GM12878 (cell line): ENCODE results near the gene IRF2BPL. TPM values are rescaled to one million over a fixed set of nuclear protein-coding genes. Genes with fewer than 3 reads are reported as not detected.

Source experiments
- ATAC-seq: fragments of 200-7000 bp; cut with Tn5 transposase; 3 replicates; pipeline ENCODE4 v1.9.1; 2020; ENCODE audit warnings: mild to moderate bottlenecking, moderate library complexity
- BruUV-seq: library from RNA; stranded (reverse); fragments of 400-500 nt; replicated peaks from 2 replicates; lab custom pipeline; 2021; lab: Mats Ljungman, UMichigan
- CTCF ChIA-PET: fragments of 300-600 bp; sonication (Branson Sonifier 250); formaldehyde crosslinking; extraction: SDS; loops from one replicate; lab custom pipeline; 2021; ENCODE audit warnings: inconsistent platforms; lab: Yijun Ruan, JAX
- POLR2A ChIA-PET: fragments of 350-600 bp; formaldehyde crosslinking; extraction: SDS; loops from one replicate; lab custom pipeline; 2021; ENCODE audit warnings: inconsistent platforms; lab: Charles Lee
- RAD21 ChIA-PET: fragments of 300-600 bp; sonication (Branson Sonifier 250); formaldehyde crosslinking; loops from one replicate; lab custom pipeline; 2023; ENCODE audit warnings: antibody characterized with exemption; ENCODE audit not compliant: unreplicated experiment; lab: Charles Lee
- SMC1A ChIA-PET: fragments of 300-600 bp; sonication (Branson Sonifier 250); formaldehyde crosslinking; loops from one replicate; lab custom pipeline; 2023; ENCODE audit not compliant: unreplicated experiment, uncharacterized antibody; lab: Charles Lee
- DNase-seq: peaks from one replicate; pipeline ENCODE4 v3.0.0-alpha.2; 2011; ENCODE audit warnings: low read depth, low spot score
- FAIRE-seq: peaks from 3 replicates; lab custom pipeline; 2011; peaks lifted over from hg19 to GRCh38; lab: Jason Lieb, UNC
- H2AFZ ChIP-seq: 2 replicates; pipeline ENCODE4 v1.6.0; 2011; ENCODE audit warnings: low read depth, low read length, control low read depth; ENCODE audit not compliant: control insufficient read depth
- H3K27ac ChIP-seq: 2 replicates; pipeline ENCODE4 v1.5.1; 2011; ENCODE audit warnings: control low read depth; ENCODE audit not compliant: control insufficient read depth, insufficient read depth
- H3K27me3 ChIP-seq, 2 experiments: replicated peaks in 1 of 2; 2 replicates each; pipeline versions ENCODE4 v1.6.0 to v1.6.1; 2011; ENCODE audit warnings: low read length in 1 of 2; ENCODE audit not compliant: control insufficient read depth in 2 of 2, insufficient read depth in 2 of 2
- H3K36me3 ChIP-seq, 2 experiments: 2 replicates each; pipeline ENCODE4 v1.5.1; 2011; ENCODE audit warnings: low read length in 1 of 2; ENCODE audit not compliant: control insufficient read depth in 2 of 2, insufficient read depth in 2 of 2
- H3K4me1 ChIP-seq: 2 replicates; pipeline ENCODE4 v1.6.1; 2011; ENCODE audit warnings: mild to moderate bottlenecking, low read length, moderate library complexity, mixed read lengths; ENCODE audit not compliant: control insufficient read depth, insufficient read depth
- H3K4me2 ChIP-seq: 2 replicates; pipeline ENCODE4 v1.6.0; 2011; ENCODE audit warnings: control low read depth; ENCODE audit not compliant: control insufficient read depth, insufficient read depth
- H3K4me3 ChIP-seq: fragments of 200-600 bp; sonication (generic); 2 replicates; pipeline ENCODE4 v1.5.1; 2016
- H3K79me2 ChIP-seq: 2 replicates; pipeline ENCODE4 v1.6.0; 2011; ENCODE audit warnings: low read length; ENCODE audit not compliant: control insufficient read depth, insufficient read depth
- H3K9ac ChIP-seq: 2 replicates; pipeline ENCODE4 v1.8.0; 2011; ENCODE audit warnings: low read length, control low read depth, mixed read lengths; ENCODE audit not compliant: control insufficient read depth, insufficient read depth
- H3K9me3 ChIP-seq: replicated peaks from 3 replicates; pipeline ENCODE4 v1.5.1; 2011; ENCODE audit warnings: mild to moderate bottlenecking, low read length; ENCODE audit not compliant: control insufficient read depth, insufficient read depth
- H4K20me1 ChIP-seq: 2 replicates; pipeline ENCODE4 v1.6.0; 2011; ENCODE audit not compliant: control insufficient read depth, insufficient read depth
- CHD2 ChIP-seq: IDR thresholded peaks from 2 replicates; pipeline ENCODE4 v1.6.1; 2011; ENCODE audit warnings: low read depth, low read length, improper control_type of control experiment, borderline replicate concordance
- FOXM1 ChIP-seq: IDR thresholded peaks from 2 replicates; pipeline ENCODE4 v1.6.1; 2012; ENCODE audit warnings: low read depth, mild to moderate bottlenecking, inconsistent platforms, low read length, moderate library complexity
- GABPA ChIP-seq: IDR thresholded peaks from 2 replicates; pipeline ENCODE4 v1.6.1; 2014; ENCODE audit warnings: antibody characterized with exemption, low read depth, mild to moderate bottlenecking, inconsistent platforms
- MTA3 ChIP-seq: IDR thresholded peaks from 2 replicates; pipeline ENCODE4 v1.6.1; 2012; ENCODE audit warnings: low read length, inconsistent platforms, borderline replicate concordance
- NFXL1 ChIP-seq: fragments of 450-650 bp; IDR thresholded peaks from 2 replicates; pipeline ENCODE4 v1.6.1; 2017; ENCODE audit warnings: antibody characterized with exemption, mild to moderate bottlenecking, borderline replicate concordance
- POLR2AphosphoS5 ChIP-seq: IDR thresholded peaks from 2 replicates; pipeline ENCODE4 v1.6.1; 2011; ENCODE audit warnings: mild to moderate bottlenecking, low read length, inconsistent platforms
- RB1 ChIP-seq: fragments of 450-650 bp; formaldehyde crosslinking; IDR thresholded peaks from 2 replicates; pipeline ENCODE4 v1.6.1; 2017; ENCODE audit warnings: mild to moderate bottlenecking, borderline replicate concordance
- RCOR1 ChIP-seq: conservative IDR thresholded peaks from 2 replicates; pipeline ENCODE4 v1.6.1; 2012; ENCODE audit warnings: low read depth, low read length, improper control_type of control experiment
- RELA ChIP-seq: fragments of 450-650 bp; IDR thresholded peaks from 2 replicates; pipeline ENCODE4 v1.8.0; 2014; ENCODE audit warnings: borderline replicate concordance; ENCODE audit not compliant: partially characterized antibody
- SREBF1 ChIP-seq: IDR thresholded peaks from 2 replicates; pipeline ENCODE4 v1.6.1; 2012; ENCODE audit warnings: mild to moderate bottlenecking, low read length
- TCF3 ChIP-seq: IDR thresholded peaks from 2 replicates; pipeline ENCODE4 v1.6.1; 2012; ENCODE audit warnings: low read depth, mild to moderate bottlenecking, low read length, borderline replicate concordance; ENCODE audit not compliant: insufficient read depth
- ZBED1 ChIP-seq: IDR thresholded peaks from 2 replicates; pipeline ENCODE4 v1.6.1; 2016; ENCODE audit warnings: borderline replicate concordance
- ZNF217 ChIP-seq: fragments of 450-650 bp; IDR thresholded peaks from 2 replicates; pipeline ENCODE4 v1.6.1; 2017; ENCODE audit warnings: antibody characterized with exemption, mild to moderate bottlenecking
- WGBS: methylation state at CpG from one replicate; pipeline ENCODE4 v1.1.6; 2016; ENCODE audit warnings: low lambda C conversion rate; ENCODE audit not compliant: insufficient replicate concordance, insufficient coverage; ENCODE audit errors: missing lambda C conversion rate; 5-methylcytosine and 5-hydroxymethylcytosine counted together
- in situ Hi-C: fragments of 300-500 bp; cut with MboI; formaldehyde crosslinking; loops from 9 replicates; pipeline ENCODE4 v1.14.3; 2018; ENCODE audit warnings: mixed read lengths
- intact Hi-C: fragments of 100-400 bp; cut with micrococcal nuclease; formaldehyde crosslinking; loops from one replicate; pipeline ENCODE4 v1.14.2; 2022; ENCODE audit not compliant: unreplicated experiment
- polyA plus RNA-seq, 11 experiments: library from polyadenylated mRNA; depleted of rRNA in 4 of 11; unstranded in 6 of 11; stranded (reverse) in 5 of 11; fragments of >200 nt; fragmentation: Nextera tagmentation in 4 of 11; fragmentation: Illumina TruSeq in 1 of 11; extraction: Ambion mirVana in 4 of 11; extraction: Trizol in 1 of 11; gene quantifications; 1 replicate in 1 of 11; 2 replicates in 10 of 11; pipeline versions ENCODE4 v1.2.1 to v1.2.3, GENCODE V29; 2011 to 2016; ENCODE audit warnings: inconsistent platforms in 2 of 11, missing spikeins in 2 of 11, low read depth in 1 of 11
- total RNA-seq, 4 experiments: library from RNA; depleted of rRNA in 3 of 4; stranded (reverse); fragments of >200 nt in 3 of 4; fragmentation: Illumina TruSeq in 1 of 4; extraction: Trizol in 1 of 4; gene quantifications; 2 replicates each; pipeline versions ENCODE4 v1.2.1 to v1.2.3, GENCODE V29; 2013 to 2021
- TF ChIP-seq, protein P1 (sequence below): fragments of 450-650 bp; IDR thresholded peaks from 2 replicates; pipeline ENCODE4 v1.6.1; 2016; ENCODE audit warnings: mild to moderate bottlenecking
- TF ChIP-seq, protein P2 (sequence below): fragments of 450-650 bp; IDR thresholded peaks from 2 replicates; pipeline ENCODE4 v1.6.1; 2016; ENCODE audit warnings: mild to moderate bottlenecking
- TF ChIP-seq, protein P3 (sequence below): fragments of 450-650 bp; IDR thresholded peaks from 2 replicates; pipeline ENCODE4 v1.6.1; 2017; ENCODE audit warnings: mild to moderate bottlenecking

The IRF2BPL gene
- total and polyA plus RNA-seq, 10 of the 15 experiments (the other 5 are each of a cell fraction or from before 2014, with no cell fraction given) = 1.2 to 34.5 (median 3.1) TPM

DNA sequence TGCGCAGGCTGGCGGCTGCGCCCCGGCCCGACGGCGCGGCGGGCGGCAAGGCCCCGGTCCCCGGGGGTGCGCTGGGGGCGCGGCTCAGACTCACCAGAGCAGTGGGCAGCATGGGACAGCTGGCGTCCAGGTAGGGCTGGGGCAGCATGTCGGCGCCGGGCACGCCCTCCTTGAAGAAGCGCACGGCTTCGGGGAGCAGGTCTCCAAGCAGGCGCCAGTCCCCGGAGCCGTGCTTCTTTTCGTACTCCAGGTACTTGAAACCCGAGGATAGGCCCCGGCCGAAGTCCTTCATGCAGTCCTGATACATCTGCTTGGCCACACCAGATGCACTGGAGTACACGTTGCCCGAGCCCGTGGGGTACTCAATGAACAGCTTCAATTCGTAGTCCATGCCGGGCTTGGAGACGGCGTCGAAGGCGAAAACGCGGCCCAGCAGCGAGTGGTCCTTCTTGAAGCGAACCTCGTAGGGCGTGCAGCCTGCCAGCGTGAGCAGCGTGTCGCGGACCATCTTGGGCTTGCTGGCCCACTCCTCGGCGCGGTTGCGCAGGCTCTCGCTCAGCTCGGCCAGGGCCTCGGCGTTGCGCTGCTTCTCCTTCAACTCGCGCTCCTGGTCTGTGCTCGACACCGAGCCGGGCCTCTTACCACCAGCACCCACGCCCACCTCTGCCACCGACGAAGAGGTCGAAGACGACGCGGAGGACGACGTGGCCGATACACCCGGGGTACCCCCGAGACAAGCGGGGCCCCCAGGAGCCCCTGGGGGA is 2.2 kb downstream of the IRF2BPL start:
- Histone ChIP-seq H4K20me1 (no peaks in the 10 kb centered on the region), H2AFZ (no peak overlapping the region), H3K9ac (peak overlapping the region; percentile 94; the same call in 1 of the 2 replicates), H3K36me3 (peaks cover 4 to 7% of the 10 kb centered on the region in 2 experiments; a peak in 3 of 4 replicates), H3K27me3 (no peaks in the 10 kb centered on the region), H3K4me2 (peak overlapping the region; percentile 83), H3K4me1 (peaks cover 49% of the 10 kb centered on the region), H3K27ac (peak overlapping the region; percentile 98; the same call in 1 of the 2 replicates), H3K79me2 (peaks cover 43% of the 10 kb centered on the region), H3K4me3 (peak overlapping the region; percentile 81), H3K9me3 (no peaks in the 10 kb centered on the region)
- intact Hi-C loops (no loop called here), in situ Hi-C loops (no loop called here)
- CTCF ChIA-PET = interaction anchor here (1.1 to 2.7 kb wide), 2 partner anchors 61 to 64 kb away, joined by 3 to 16 read pairs; no protein-coding TSS in a partner anchor
- POLR2A ChIA-PET = interaction anchor here (0.8 to 4.1 kb wide), 10 partner anchors 10 to 163 kb away, joined by 3 to 48 read pairs (median 7); no protein-coding TSS in a partner anchor
- DNase-seq = no peak
- SMC1A ChIA-PET = interaction anchor here (0.7 to 4.5 kb wide), 6 partner anchors 11 to 71 kb away, joined by 3 to 66 read pairs (median 8); no protein-coding TSS in a partner anchor
- no peak for ATAC-seq
- BruUV-seq = no TSS peak
- RAD21 ChIA-PET = interaction anchor here (0.9 to 4.6 kb wide), 3 partner anchors 48 to 113 kb away, joined by 3 to 101 read pairs (median 23); no protein-coding TSS in a partner anchor
- FAIRE-seq = no peak
- 79% methylated on average over 76 of the region's 76 CpGs for WGBS
- TF ChIP-seq, protein P1, sequence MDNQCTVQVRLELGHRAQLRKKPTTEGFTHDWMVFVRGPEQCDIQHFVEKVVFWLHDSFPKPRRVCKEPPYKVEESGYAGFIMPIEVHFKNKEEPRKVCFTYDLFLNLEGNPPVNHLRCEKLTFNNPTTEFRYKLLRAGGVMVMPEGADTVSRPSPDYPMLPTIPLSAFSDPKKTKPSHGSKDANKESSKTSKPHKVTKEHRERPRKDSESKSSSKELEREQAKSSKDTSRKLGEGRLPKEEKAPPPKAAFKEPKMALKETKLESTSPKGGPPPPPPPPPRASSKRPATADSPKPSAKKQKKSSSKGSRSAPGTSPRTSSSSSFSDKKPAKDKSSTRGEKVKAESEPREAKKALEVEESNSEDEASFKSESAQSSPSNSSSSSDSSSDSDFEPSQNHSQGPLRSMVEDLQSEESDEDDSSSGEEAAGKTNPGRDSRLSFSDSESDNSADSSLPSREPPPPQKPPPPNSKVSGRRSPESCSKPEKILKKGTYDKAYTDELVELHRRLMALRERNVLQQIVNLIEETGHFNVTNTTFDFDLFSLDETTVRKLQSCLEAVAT = peak; percentile 97
- no peak for TF ChIP-seq RCOR1
- TF ChIP-seq RELA = no peak
- TF ChIP-seq TCF3 = 0 out of 2 replicates have a peak, but pooled peaks have one; percentile 32
- TF ChIP-seq FOXM1 = no peak
- no peak for TF ChIP-seq NFXL1
- TF ChIP-seq MTA3 = no peak
- peak; percentile 48; the same call in 1 of the 2 replicates for TF ChIP-seq POLR2AphosphoS5
- TF ChIP-seq, protein P2, sequence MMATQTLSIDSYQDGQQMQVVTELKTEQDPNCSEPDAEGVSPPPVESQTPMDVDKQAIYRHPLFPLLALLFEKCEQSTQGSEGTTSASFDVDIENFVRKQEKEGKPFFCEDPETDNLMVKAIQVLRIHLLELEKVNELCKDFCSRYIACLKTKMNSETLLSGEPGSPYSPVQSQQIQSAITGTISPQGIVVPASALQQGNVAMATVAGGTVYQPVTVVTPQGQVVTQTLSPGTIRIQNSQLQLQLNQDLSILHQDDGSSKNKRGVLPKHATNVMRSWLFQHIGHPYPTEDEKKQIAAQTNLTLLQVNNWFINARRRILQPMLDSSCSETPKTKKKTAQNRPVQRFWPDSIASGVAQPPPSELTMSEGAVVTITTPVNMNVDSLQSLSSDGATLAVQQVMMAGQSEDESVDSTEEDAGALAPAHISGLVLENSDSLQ = no peak
- TF ChIP-seq ZNF217 = no peak
- TF ChIP-seq GABPA = no peak
- no peak for TF ChIP-seq RB1
- TF ChIP-seq, protein P3, sequence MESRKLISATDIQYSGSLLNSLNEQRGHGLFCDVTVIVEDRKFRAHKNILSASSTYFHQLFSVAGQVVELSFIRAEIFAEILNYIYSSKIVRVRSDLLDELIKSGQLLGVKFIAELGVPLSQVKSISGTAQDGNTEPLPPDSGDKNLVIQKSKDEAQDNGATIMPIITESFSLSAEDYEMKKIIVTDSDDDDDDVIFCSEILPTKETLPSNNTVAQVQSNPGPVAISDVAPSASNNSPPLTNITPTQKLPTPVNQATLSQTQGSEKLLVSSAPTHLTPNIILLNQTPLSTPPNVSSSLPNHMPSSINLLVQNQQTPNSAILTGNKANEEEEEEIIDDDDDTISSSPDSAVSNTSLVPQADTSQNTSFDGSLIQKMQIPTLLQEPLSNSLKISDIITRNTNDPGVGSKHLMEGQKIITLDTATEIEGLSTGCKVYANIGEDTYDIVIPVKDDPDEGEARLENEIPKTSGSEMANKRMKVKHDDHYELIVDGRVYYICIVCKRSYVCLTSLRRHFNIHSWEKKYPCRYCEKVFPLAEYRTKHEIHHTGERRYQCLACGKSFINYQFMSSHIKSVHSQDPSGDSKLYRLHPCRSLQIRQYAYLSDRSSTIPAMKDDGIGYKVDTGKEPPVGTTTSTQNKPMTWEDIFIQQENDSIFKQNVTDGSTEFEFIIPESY = 0 out of 2 replicates have a peak, but pooled peaks have one; percentile 56
- no peak for TF ChIP-seq SREBF1
- TF ChIP-seq CHD2 = no peak
- no peak for TF ChIP-seq ZBED1
